Measurements from ENCODE around the gene KCNK3.

The KCNK3 gene

DNA sequence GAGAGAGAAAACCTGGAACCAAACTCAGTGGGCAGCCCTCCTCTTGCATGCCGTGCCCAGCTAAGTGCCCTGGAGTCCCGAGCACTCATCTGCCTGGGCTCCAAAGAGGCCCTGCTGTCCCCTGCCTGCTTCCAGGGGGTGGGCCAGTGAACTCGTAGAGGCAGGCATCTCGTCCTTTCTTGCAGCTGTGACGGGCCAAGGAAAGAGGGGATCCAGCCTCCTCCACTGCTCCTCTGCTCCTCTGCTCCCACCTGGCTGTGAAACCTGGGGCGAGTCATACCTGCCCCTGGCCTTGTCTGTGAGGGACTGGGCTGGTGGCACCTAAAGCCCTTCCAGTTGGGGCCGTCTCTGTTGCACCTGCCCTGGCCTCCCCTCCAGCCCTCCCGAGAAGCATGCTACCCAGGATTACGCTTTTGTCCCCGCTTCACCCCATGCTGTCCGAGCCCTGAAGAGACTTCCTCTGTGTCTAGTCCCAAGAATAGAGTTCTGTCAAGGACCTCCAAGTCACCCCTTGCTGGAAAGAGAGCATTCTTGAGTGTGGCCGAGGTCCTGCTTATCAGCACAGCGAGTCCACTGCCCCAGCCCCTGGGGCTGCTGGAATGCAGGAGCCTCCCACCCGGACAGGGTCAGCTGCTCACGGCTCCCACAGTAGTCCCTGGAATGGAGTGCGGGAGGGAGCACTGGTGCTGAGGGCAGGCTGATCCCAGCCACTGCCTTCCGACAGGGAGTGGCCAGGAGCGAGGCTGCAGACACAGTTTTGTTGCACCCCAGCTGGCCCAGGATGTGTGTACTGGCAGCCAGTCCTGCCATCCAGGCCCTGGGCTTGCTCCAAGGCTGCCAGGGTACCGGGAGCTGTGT is 14.3 kb downstream of the KCNK3 start:
- no peaks in the 10 kb centered on the region for H3K9me3 Mint-ChIP-seq
- no peak overlapping the region for H3K27ac Mint-ChIP-seq
- no peaks in the 10 kb centered on the region for H3K36me3 Mint-ChIP-seq (ENCODE audit: low read depth)
- no peak for DNase-seq (ENCODE audit: low spot score)
- no peak overlapping the region for H3K4me3 Mint-ChIP-seq
- no peaks in the 10 kb centered on the region for H3K27me3 Mint-ChIP-seq (ENCODE audit: low read depth)
- H3K4me1 Mint-ChIP-seq (ENCODE audit: low read depth), result no peaks in the 10 kb centered on the region

DNA sequence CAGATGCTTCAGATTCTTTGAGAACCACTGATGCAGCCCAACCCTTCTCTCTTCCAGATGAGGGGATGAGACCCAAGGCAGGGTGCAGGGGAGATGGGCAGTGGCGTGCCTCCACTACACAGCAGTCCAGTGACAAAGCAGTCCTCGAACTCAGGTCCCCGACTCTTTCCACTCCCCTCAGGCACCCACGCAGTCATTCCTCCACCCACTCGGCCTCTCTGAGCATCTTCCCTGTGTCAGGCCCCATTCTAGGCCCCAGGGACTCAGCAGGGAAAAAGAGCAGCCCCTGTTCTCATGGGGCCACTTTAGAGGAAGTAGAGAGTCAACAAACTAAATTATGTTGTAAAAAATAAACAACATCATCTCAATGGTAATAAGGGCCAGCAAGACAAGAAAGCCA is 15.2 kb downstream of the KCNK3 start:
- no peak for DNase-seq (ENCODE audit: low spot score)
- H3K36me3 Mint-ChIP-seq (ENCODE audit: low read depth), result no peaks in the 10 kb centered on the region
- H3K27ac Mint-ChIP-seq, result no peak overlapping the region
- no peaks in the 10 kb centered on the region for H3K4me1 Mint-ChIP-seq (ENCODE audit: low read depth)
- H3K4me3 Mint-ChIP-seq, result no peak overlapping the region
- H3K27me3 Mint-ChIP-seq (ENCODE audit: low read depth), result no peaks in the 10 kb centered on the region
- no peaks in the 10 kb centered on the region for H3K9me3 Mint-ChIP-seq

- Mint-ChIP-seq H3K4me1 (ENCODE audit: low read depth) (no peaks in the 10 kb centered on the region), H3K27ac (no peak overlapping the region), H3K36me3 (ENCODE audit: low read depth) (no peaks in the 10 kb centered on the region), H3K9me3 (no peaks in the 10 kb centered on the region), H3K27me3 (ENCODE audit: low read depth) (no peaks in the 10 kb centered on the region), H3K4me3 (no peak overlapping the region)
- no peak for DNase-seq (ENCODE audit: low spot score)
Measured at GRCh38 chr2:26708457-26708856, 15.9 kb downstream of the KCNK3 start.

DNA sequence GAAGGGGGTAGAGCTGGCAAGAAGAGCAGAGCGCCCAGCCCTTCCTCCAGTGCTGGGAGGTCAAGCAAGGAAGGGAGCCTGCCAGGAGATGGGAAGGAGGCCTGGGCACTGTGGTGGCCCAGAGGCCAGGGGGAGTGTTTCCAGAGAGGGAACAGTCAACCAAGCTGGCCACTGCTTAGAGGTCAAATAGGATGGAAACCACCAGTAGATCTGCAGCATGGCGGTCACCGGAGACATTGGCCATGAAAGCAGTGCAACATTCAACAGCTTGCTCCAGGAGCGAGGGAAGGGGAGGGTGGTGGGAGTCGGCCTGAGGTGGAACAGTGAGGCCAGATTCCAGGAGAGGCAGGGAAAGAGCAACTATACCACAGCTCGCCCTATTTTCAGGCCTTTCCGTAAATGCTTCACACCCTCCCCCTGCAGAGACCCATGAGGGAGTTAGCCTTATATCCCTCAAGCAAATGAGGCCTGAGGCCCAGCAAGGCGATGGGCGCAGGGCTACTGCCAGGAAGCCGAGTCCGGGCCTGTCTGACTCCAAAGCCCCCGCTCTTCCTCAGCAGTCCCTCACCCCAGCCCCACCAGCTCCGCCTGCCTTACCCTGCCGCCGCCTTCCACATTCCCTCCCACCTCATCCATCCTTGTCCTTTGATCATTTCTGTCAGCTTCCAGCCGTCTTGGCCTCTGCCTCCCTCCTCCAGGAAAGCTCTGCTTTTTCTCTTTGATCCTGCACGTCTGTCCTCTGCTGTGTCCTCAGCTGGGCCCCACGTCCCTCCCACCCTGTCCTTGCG is 17.0 kb downstream of the KCNK3 start:
- Mint-ChIP-seq H3K4me1 (ENCODE audit: low read depth) (no peaks in the 10 kb centered on the region), H3K9me3 (no peaks in the 10 kb centered on the region), H3K4me3 (no peak overlapping the region), H3K27me3 (ENCODE audit: low read depth) (no peaks in the 10 kb centered on the region), H3K27ac (no peak overlapping the region), H3K36me3 (ENCODE audit: low read depth) (no peaks in the 10 kb centered on the region)
- no peak for DNase-seq (ENCODE audit: low spot score)

DNA sequence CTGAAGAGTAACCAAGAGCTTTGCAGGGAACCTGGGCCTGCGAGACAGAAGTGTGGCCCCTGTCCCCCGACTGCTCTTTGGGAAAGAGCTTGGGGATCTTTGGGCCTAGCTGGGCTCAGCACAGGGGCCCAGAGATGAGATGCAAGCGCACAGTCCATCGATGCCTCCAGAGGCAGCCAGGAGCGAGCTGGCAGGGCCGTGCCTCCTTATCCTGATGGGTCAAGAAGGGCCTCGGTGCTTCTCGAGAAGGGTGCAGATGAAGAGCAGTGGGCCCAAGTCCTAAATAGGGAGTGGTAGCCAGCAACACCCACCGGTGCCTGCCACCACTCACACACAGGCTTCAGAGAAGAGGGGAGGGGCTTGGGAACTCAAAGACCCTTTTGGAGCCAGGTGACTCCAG is 17.6 kb downstream of the KCNK3 start:
- DNase-seq (ENCODE audit: low spot score), result no peak
- Mint-ChIP-seq H3K9me3 (no peaks in the 10 kb centered on the region), H3K4me1 (ENCODE audit: low read depth) (no peaks in the 10 kb centered on the region), H3K4me3 (no peak overlapping the region), H3K27me3 (ENCODE audit: low read depth) (no peaks in the 10 kb centered on the region), H3K27ac (no peak overlapping the region), H3K36me3 (ENCODE audit: low read depth) (no peaks in the 10 kb centered on the region)

DNA sequence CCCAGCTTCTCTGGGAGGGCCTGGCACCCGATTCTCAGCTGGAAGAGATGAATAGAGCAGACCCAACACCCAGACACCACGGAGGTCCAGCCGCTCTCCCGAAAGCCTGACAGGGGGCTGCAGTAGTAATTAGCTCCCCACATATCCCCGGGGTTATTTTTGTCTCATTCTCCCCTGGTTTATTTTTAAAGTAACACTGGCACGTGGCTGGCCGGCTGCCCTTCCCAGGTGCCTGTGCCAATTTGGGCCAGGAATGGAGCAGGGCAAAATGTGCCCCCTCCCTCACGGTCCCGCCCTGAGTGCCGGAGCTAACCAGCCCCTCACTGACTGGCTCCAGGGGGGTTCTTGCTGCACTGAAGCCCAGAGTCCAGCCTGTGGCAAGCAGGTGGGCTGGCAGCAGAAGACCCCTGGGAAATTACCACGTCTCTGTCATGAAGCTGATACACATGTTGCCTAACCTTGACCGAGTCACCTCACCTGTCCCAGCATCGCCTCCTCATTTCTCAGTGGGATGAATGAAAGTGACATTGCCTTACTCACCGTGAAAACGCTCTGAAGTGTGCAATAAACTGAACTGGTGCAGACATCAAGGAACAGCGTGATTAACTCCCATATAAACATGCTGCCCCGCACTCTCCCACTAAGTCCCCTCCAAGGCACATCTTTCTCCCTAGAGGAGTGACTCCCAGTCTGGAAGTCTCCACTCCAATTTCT is 18.4 kb downstream of the KCNK3 start:
- H3K27ac Mint-ChIP-seq, result no peak overlapping the region
- no peak for DNase-seq (ENCODE audit: low spot score)
- H3K4me1 Mint-ChIP-seq (ENCODE audit: low read depth), result no peaks in the 10 kb centered on the region
- no peak overlapping the region for H3K4me3 Mint-ChIP-seq
- H3K36me3 Mint-ChIP-seq (ENCODE audit: low read depth), result no peaks in the 10 kb centered on the region
- no peaks in the 10 kb centered on the region for H3K9me3 Mint-ChIP-seq
- H3K27me3 Mint-ChIP-seq (ENCODE audit: low read depth), result no peaks in the 10 kb centered on the region

DNA sequence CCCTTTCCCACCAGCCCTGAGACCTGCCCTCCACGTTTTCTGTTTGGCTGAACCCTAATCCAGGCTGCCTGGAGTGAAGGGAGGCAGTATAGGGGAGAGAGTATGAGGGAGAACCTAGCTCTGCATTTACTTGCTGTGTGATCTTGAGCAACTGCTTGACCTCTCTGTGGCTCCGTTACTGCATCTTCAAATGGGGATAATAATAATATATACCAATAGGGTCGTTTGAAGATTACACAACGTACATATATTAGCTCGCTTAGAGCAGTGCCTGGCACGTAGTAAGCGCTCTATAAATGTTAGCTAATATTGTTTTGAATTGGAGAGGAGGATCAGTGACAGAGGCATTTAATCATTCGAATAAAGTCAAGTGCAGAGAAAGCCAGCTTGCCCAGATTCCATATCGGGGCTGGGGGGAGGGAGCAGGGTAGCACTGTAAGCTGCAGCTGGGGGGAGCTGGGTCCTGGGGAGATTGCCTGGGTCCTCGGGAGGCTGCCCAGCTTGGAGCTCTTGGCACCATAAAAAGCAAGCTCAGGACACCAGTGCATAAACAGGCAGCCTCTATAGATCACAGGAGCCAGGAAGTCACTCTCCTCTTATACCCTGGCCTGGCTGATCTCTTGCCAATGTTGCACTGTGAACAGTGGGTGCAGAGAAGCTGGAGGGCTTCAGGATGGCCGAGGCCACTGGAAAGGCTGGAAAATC is 19.1 kb downstream of the KCNK3 start:
- no peak overlapping the region for H3K27ac Mint-ChIP-seq
- DNase-seq (ENCODE audit: low spot score), result no peak
- H3K27me3 Mint-ChIP-seq (ENCODE audit: low read depth), result no peaks in the 10 kb centered on the region
- no peaks in the 10 kb centered on the region for H3K9me3 Mint-ChIP-seq
- H3K36me3 Mint-ChIP-seq (ENCODE audit: low read depth), result no peaks in the 10 kb centered on the region
- no peak overlapping the region for H3K4me3 Mint-ChIP-seq
- no peaks in the 10 kb centered on the region for H3K4me1 Mint-ChIP-seq (ENCODE audit: low read depth)

DNA sequence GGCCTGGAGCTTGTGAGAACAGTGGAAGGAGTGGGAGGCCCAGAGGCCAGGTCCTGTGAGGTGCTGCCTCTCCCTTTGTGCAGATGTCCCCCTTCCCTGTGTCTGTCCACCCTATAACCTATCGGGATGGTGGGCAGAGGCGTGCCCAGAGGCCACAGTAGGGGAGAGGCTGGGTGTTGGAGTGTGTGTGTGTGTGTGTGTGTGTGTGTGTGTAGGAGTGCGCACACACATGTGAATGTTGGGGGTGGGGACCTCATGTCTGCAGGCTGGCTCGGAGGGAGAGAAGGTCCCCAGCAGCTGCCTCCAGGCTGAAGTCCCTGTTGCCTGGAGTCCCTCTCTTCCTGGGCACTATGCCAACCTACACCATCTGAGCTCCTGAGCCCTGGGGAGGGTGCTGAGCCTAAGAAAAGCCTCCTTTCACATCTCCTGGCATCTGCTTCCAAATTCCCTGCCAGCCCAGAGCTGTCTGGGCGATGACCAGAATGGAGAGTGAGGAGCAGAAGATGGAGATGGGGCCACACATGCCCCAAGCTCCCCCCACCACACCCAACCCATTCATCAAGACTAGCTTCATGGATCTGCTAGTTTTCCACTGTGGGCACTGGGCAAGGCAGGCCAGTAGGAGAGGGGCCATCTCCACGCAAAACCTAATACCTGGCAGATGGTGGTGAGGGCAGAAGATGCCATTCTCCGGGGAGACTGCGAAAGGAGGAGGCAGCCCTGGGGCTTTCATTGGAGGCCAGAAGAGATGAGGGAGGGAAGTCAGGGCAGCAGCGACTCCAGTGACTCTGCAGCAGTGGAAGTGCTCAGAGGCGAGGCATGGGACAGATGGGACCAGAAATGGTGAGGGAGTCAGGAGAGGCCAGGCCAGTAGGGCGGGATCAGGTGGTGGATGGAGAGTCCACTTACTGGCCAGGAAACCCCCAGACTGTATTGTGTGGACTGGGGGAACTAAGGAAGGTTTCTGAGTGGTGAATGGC is 20.3 kb downstream of the KCNK3 start:
- no peaks in the 10 kb centered on the region for H3K9me3 Mint-ChIP-seq
- H3K36me3 Mint-ChIP-seq (ENCODE audit: low read depth), result no peaks in the 10 kb centered on the region
- no peak overlapping the region for H3K4me3 Mint-ChIP-seq
- H3K27ac Mint-ChIP-seq, result no peak overlapping the region
- no peak for DNase-seq (ENCODE audit: low spot score)
- no peaks in the 10 kb centered on the region for H3K27me3 Mint-ChIP-seq (ENCODE audit: low read depth)
- H3K4me1 Mint-ChIP-seq (ENCODE audit: low read depth), result no peaks in the 10 kb centered on the region

- DNase-seq (ENCODE audit: low spot score), result no peak
- no peaks in the 10 kb centered on the region for H3K36me3 Mint-ChIP-seq (ENCODE audit: low read depth)
- no peaks in the 10 kb centered on the region for H3K27me3 Mint-ChIP-seq (ENCODE audit: low read depth)
- H3K4me3 Mint-ChIP-seq, result no peak overlapping the region
- no peaks in the 10 kb centered on the region for H3K9me3 Mint-ChIP-seq
- H3K4me1 Mint-ChIP-seq (ENCODE audit: low read depth), result no peaks in the 10 kb centered on the region
- no peak overlapping the region for H3K27ac Mint-ChIP-seq
Measured at GRCh38 chr2:26715528-26716270, 23.2 kb downstream of the KCNK3 start.

- no peaks in the 10 kb centered on the region for H3K9me3 Mint-ChIP-seq
- no peak for DNase-seq (ENCODE audit: low spot score)
- H3K36me3 Mint-ChIP-seq (ENCODE audit: low read depth), result no peaks in the 10 kb centered on the region
- H3K4me1 Mint-ChIP-seq (ENCODE audit: low read depth), result no peaks in the 10 kb centered on the region
- no peaks in the 10 kb centered on the region for H3K27me3 Mint-ChIP-seq (ENCODE audit: low read depth)
- H3K27ac Mint-ChIP-seq, result no peak overlapping the region
- no peak overlapping the region for H3K4me3 Mint-ChIP-seq
Measured at GRCh38 chr2:26716340-26716739, 23.8 kb downstream of the KCNK3 start.

- Mint-ChIP-seq H3K36me3 (ENCODE audit: low read depth) (no peaks in the 10 kb centered on the region), H3K4me1 (ENCODE audit: low read depth) (no peaks in the 10 kb centered on the region), H3K4me3 (no peak overlapping the region), H3K27me3 (ENCODE audit: low read depth) (no peaks in the 10 kb centered on the region), H3K27ac (no peak overlapping the region), H3K9me3 (no peaks in the 10 kb centered on the region)
- no peak for DNase-seq (ENCODE audit: low spot score)
Measured at GRCh38 chr2:26716769-26717168, 24.2 kb downstream of the KCNK3 start.

DNA sequence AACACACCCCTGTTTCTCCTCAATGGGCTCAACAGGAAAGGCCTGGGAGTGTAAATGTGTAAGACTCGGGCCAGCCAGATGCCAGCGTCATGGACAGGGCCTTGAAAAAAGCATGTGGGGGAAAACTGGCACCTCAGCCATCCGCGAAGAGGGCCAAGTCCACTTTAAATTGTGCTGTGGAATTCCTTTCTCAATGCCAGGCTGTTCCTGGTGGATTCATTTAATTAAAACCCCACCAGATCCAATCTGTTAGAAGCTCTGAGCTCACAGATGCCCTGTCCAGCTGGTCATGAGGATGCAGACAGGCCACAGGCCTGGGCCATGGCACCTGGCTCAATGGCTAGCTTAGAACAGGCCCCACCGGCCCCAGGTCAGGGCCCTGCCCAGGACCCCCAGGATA is 24.8 kb downstream of the KCNK3 start:
- Mint-ChIP-seq H3K27me3 (ENCODE audit: low read depth) (no peaks in the 10 kb centered on the region), H3K36me3 (ENCODE audit: low read depth) (no peaks in the 10 kb centered on the region), H3K27ac (no peak overlapping the region), H3K4me1 (ENCODE audit: low read depth) (no peaks in the 10 kb centered on the region), H3K4me3 (no peak overlapping the region), H3K9me3 (no peaks in the 10 kb centered on the region)
- no peak for DNase-seq (ENCODE audit: low spot score)
